ENCODE data around the gene FHIT.

FHIT gene

GRCh38 chr3:60365360-60365759 is 885.9 kb downstream of the FHIT start:
- no peak for DNase-seq

GRCh38 chr3:60364475-60364874 is 886.8 kb downstream of the FHIT start:
- no peak for DNase-seq

- no peak for DNase-seq
Observed at GRCh38 chr3:60363817-60364216, 887.4 kb downstream of the FHIT start.

- no peak for DNase-seq
Observed at GRCh38 chr3:60355825-60356224, 895.4 kb downstream of the FHIT start.

- no peak for DNase-seq
Observed at GRCh38 chr3:60351481-60351880, 899.8 kb downstream of the FHIT start.

- DNase-seq, result no peak
Observed at GRCh38 chr3:60344340-60344739, 906.9 kb downstream of the FHIT start.

- no peak for DNase-seq
Observed at GRCh38 chr3:60343831-60344230, 907.4 kb downstream of the FHIT start.

GRCh38 chr3:60339304-60339703 is 911.9 kb downstream of the FHIT start:
- DNase-seq, result no peak

GRCh38 chr3:60337421-60337820 is 913.8 kb downstream of the FHIT start:
- no peak for DNase-seq

GRCh38 chr3:60336061-60336460 is 915.2 kb downstream of the FHIT start:
- DNase-seq, result no peak

GRCh38 chr3:60333710-60334109 is 917.5 kb downstream of the FHIT start:
- no peak for DNase-seq

- DNase-seq, result no peak
Observed at GRCh38 chr3:60330107-60330506, 921.1 kb downstream of the FHIT start.

GRCh38 chr3:60325610-60326170 is 925.6 kb downstream of the FHIT start:
- DNase-seq, result no peak

- DNase-seq, result no peak
Observed at GRCh38 chr3:60323651-60324050, 927.6 kb downstream of the FHIT start.

- no peak for DNase-seq
Observed at GRCh38 chr3:60323180-60323579, 928.1 kb downstream of the FHIT start.

GRCh38 chr3:60322298-60322856 is 928.9 kb downstream of the FHIT start:
- no peak for DNase-seq

GRCh38 chr3:60319179-60319858 is 931.9 kb downstream of the FHIT start:
- DNase-seq, result no peak

- DNase-seq, result no peak
Observed at GRCh38 chr3:60316121-60316797, 935.0 kb downstream of the FHIT start.

GRCh38 chr3:60313951-60314461 is 937.2 kb downstream of the FHIT start:
- no peak for DNase-seq

- DNase-seq, result no peak
Observed at GRCh38 chr3:60313231-60313798, 937.9 kb downstream of the FHIT start.

- no peak for DNase-seq
Observed at GRCh38 chr3:60309539-60310268, 941.5 kb downstream of the FHIT start.

GRCh38 chr3:60308808-60309207 is 942.4 kb downstream of the FHIT start:
- DNase-seq, result no peak

All from activated CD4-positive, alpha-beta T cell treated with anti-CD3 and anti-CD28 coated beads for 4 hours (primary cell).